Colonic mucosa (tissue), 4 donors: ENCODE measurements around the gene FAM117A. TPM values are rescaled to one million over a fixed set of nuclear protein-coding genes. Genes with fewer than 3 reads are reported as not detected.

Source experiments
- DNase-seq: peaks from one replicate; pipeline ENCODE4 v3.0.0-alpha.2; 2020
- H3K27ac ChIP-seq: fragments of 200-600 bp; one replicate; pipeline ENCODE4 v1.8.0; 2021
- H3K27me3 ChIP-seq: fragments of 200-600 bp; one replicate; pipeline ENCODE4 v1.8.0; 2021
- H3K36me3 ChIP-seq: fragments of 200-600 bp; one replicate; pipeline ENCODE4 v1.8.0; 2021
- H3K4me1 ChIP-seq: fragments of 200-600 bp; one replicate; pipeline ENCODE4 v1.8.0; 2021; ENCODE audit warnings: mild to moderate bottlenecking
- H3K4me3 ChIP-seq: fragments of 200-600 bp; one replicate; pipeline ENCODE4 v1.8.0; 2021
- H3K9ac ChIP-seq, 2 donors: one replicate each; pipeline ENCODE4 v1.7.0; 2013; ENCODE audit warnings: control low read depth in 2 of 2, low read depth in 2 of 2, low read length in 2 of 2
- H3K9me3 ChIP-seq: fragments of 200-600 bp; one replicate; pipeline ENCODE4 v1.8.0; 2021
- intact Hi-C: fragments of 100-400 bp; cut with DNase I; formaldehyde crosslinking; loops from one replicate; pipeline ENCODE4 v1.14.1; 2022
- total RNA-seq, 2 donors: library from RNA; stranded (reverse); fragmentation: NEBNext Ultra II Directional in 1 of 2; extraction: Animal tissue kit (Norgen Biotek cat#: 25700) in 1 of 2; gene quantifications; one replicate each; pipeline ENCODE4 v1.2.1, GENCODE V29; 2021
- TF ChIP-seq, protein P1 (sequence below): fragments of 200-600 bp; IDR thresholded peaks from one replicate; pipeline ENCODE4 v1.8.0; 2022; ENCODE audit warnings: antibody characterized with exemption, mild to moderate bottlenecking
- donor health status: healthy.
- donor health status: DM: no; HTN: no; CAD: no.
- donor health status: DM: no; HTN: no; CAD: no.

FAM117A gene
- total RNA-seq, 2 donors from 2014 or later: 6.3 to 7.9 TPM

- H3K9ac ChIP-seq: no peak overlapping the region
- H3K4me1 ChIP-seq: no peaks in the 10 kb centered on the region
- H3K9me3 ChIP-seq: no peaks in the 10 kb centered on the region
- intact Hi-C loops: loop anchor here (5.0 kb wide), 1 partner anchor 199 kb away; the partner anchor contains the start of gene NXPH3
- no peak overlapping the region for H3K27ac ChIP-seq
- DNase-seq: no peak
- no peak overlapping the region for H3K4me3 ChIP-seq
- TF ChIP-seq, protein P1, sequence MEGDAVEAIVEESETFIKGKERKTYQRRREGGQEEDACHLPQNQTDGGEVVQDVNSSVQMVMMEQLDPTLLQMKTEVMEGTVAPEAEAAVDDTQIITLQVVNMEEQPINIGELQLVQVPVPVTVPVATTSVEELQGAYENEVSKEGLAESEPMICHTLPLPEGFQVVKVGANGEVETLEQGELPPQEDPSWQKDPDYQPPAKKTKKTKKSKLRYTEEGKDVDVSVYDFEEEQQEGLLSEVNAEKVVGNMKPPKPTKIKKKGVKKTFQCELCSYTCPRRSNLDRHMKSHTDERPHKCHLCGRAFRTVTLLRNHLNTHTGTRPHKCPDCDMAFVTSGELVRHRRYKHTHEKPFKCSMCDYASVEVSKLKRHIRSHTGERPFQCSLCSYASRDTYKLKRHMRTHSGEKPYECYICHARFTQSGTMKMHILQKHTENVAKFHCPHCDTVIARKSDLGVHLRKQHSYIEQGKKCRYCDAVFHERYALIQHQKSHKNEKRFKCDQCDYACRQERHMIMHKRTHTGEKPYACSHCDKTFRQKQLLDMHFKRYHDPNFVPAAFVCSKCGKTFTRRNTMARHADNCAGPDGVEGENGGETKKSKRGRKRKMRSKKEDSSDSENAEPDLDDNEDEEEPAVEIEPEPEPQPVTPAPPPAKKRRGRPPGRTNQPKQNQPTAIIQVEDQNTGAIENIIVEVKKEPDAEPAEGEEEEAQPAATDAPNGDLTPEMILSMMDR: no peak
- no peaks in the 10 kb centered on the region for H3K36me3 ChIP-seq
- H3K27me3 ChIP-seq: no peaks in the 10 kb centered on the region
Observed at GRCh38 chr17:49776551-49777300, 12.8 kb upstream of the FAM117A start.

DNA sequence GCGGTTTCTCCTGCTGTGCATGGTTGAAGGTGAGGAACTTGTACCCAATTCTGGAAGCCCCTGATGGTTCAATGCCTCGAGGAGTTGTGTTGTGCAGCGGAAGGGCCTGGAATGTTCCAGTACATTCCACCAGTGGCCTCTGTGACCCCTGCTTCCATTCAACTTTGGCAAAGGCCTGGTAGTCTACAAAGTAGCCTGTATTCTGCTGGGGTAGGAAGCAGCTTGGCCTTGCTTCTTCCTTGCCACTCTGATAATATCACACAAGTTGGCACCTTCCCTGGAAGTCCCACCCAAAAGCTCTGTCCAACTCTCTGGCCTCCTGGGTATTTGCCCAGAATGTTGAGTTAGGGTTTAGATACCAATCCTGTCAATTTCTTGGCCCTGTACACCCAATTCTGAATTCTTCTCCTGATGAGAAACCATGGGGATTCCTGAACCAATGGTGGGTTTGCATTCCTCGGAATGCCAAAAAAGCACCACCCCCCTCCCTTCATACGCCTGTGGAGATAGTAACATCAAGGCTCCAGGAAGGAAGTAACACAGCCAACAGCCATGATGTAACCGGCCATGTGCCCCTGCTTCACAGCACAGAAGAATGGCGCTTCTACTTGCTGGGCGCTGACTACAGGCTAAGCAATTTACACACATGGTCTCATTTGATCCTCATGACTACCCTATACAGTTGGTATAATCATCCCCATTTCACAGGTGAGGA lies 11.8 kb upstream of the FAM117A start:
- H3K27me3 ChIP-seq: no peaks in the 10 kb centered on the region
- H3K9me3 ChIP-seq: no peaks in the 10 kb centered on the region
- H3K4me3 ChIP-seq: no peak overlapping the region
- TF ChIP-seq, protein P1: no peak
- no peak overlapping the region for H3K9ac ChIP-seq
- no peak for DNase-seq
- intact Hi-C loops: loop anchor here (5.0 kb wide), 1 partner anchor 198 kb away; the partner anchor contains the start of gene NXPH3
- no peak overlapping the region for H3K27ac ChIP-seq
- no peaks in the 10 kb centered on the region for H3K36me3 ChIP-seq
- H3K4me1 ChIP-seq: no peaks in the 10 kb centered on the region

GRCh38 chr17:49766918-49767530 lies 3.1 kb upstream of the FAM117A start:
- DNase-seq: no peak
- H3K27me3 ChIP-seq: no peaks in the 10 kb centered on the region
- TF ChIP-seq, protein P1: no peak
- H3K4me1 ChIP-seq: peaks cover 4% of the 10 kb centered on the region
- H3K9ac ChIP-seq: no peak overlapping the region
- H3K9me3 ChIP-seq: no peaks in the 10 kb centered on the region
- H3K4me3 ChIP-seq: no peak overlapping the region
- intact Hi-C loops: no loop called here
- H3K36me3 ChIP-seq: no peaks in the 10 kb centered on the region
- no peak overlapping the region for H3K27ac ChIP-seq

DNA sequence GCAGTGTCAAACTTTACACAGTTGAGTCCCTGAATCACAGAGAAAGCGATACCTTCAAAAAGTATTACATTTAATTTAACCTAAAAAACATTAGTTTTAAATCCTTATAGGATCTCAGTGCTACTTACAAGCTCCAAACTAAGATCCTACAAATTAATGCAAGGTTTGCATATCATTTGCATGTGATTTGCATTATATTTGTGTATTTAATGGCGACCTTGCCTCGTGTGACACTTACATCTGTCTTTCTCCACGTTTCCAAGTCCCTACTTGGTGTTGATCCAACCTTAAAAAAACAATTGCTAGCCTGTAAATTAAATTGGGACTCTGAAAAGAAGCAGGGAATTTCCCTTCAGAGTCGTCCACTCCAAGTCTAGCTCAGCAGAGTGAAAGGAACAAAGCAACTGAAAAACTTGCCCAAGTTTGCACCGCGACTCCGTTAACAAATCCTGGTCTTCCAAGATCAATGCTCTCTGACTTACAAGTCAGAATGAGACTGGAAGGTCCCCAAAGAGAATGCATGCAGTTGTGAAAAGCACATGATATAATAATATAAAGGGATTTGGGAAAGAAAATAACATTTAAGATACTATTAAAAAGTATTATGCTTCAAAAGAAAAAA lies 739 bp upstream of the FAM117A start:
- H3K4me3 ChIP-seq: peak overlapping the region; percentile 76
- TF ChIP-seq, protein P1: no peak
- no peaks in the 10 kb centered on the region for H3K36me3 ChIP-seq
- H3K4me1 ChIP-seq: peaks cover 4% of the 10 kb centered on the region
- H3K27me3 ChIP-seq: no peaks in the 10 kb centered on the region
- no peaks in the 10 kb centered on the region for H3K9me3 ChIP-seq
- DNase-seq: no peak
- intact Hi-C loops: no loop called here
- H3K27ac ChIP-seq: no peak overlapping the region
- H3K9ac ChIP-seq: no peak overlapping the region
